K562 (cell line): Measurements from ENCODE around the gene KEL.

ENCODE experiments used
- CTCF ChIP-seq, 3 experiments: IDR thresholded peaks in 2 of 3; conservative IDR thresholded peaks in 1 of 3; 2 replicates each; pipeline ENCODE4 v1.5.1; 2011 to 2012; ENCODE audit warnings: low read length in 3 of 3, mild to moderate bottlenecking in 3 of 3, control low read depth in 2 of 3, improper control_type of control experiment in 1 of 3, inconsistent platforms in 1 of 3, low read depth in 1 of 3, mixed read lengths in 1 of 3, moderate library complexity in 1 of 3; ENCODE audit not compliant: insufficient read depth in 2 of 3
- EGR1 ChIP-seq: fragments of 450-650 bp; conservative IDR thresholded peaks from 2 replicates; pipeline ENCODE4 v1.6.1; 2017; ENCODE audit warnings: mild to moderate bottlenecking
- MEF2A ChIP-seq: IDR thresholded peaks from 2 replicates; pipeline ENCODE4 v1.6.1; 2011; ENCODE audit warnings: low read depth, mild to moderate bottlenecking, low read length, moderate library complexity; ENCODE audit not compliant: control insufficient read depth
- REST ChIP-seq, 2 experiments: fragments of 450-650 bp; formaldehyde crosslinking in 1 of 2; IDR thresholded peaks; 2 replicates each; pipeline versions ENCODE4 v1.4.0 to v1.6.1; 2014 to 2020; ENCODE audit warnings: mild to moderate bottlenecking in 2 of 2, borderline replicate concordance in 1 of 2, low read depth in 1 of 2
- SP1 ChIP-seq: sonication (generic); formaldehyde crosslinking; IDR thresholded peaks from 2 replicates; pipeline ENCODE4 v1.8.1; 2022; ENCODE audit warnings: mild to moderate bottlenecking, missing genetic modification reagents
- ZNF143 ChIP-seq: sonication (generic); formaldehyde crosslinking; IDR thresholded peaks from 2 replicates; pipeline ENCODE4 v1.9.0; 2022; ENCODE audit warnings: mild to moderate bottlenecking, missing genetic modification reagents
- ZNF740 ChIP-seq, 3 experiments: fragments of 200-800 bp in 1 of 3; sonication (Bioruptor generic) in 1 of 3; sonication (generic) in 1 of 3; formaldehyde crosslinking in 1 of 3; IDR thresholded peaks; 2 replicates each; pipeline versions ENCODE4 v1.6.1 to v1.8.0; 2016 to 2022; ENCODE audit warnings: mild to moderate bottlenecking in 2 of 3, missing compliant biosample characterization in 2 of 3, missing genetic modification characterization in 2 of 3, missing genetic modification reagents in 1 of 3

- TF ChIP-seq MEF2A, result no peak
- no peak for TF ChIP-seq CTCF (IDR thresholded peaks at IDR 0.05 in 2 of 3, conservative IDR thresholded peaks at IDR 0.05 in 1 of 3; ENCODE audit: insufficient read depth in 2 of 3, low read depth in 1 of 3, low read length in 3 of 3)
- TF ChIP-seq ZNF143 (CRISPR knock-in tag), result no peak
- no peak for TF ChIP-seq ZNF740 (CRISPR knock-in tag; IDR thresholded peaks at IDR 0.05)
- no peak for TF ChIP-seq ZNF740 (tag; IDR thresholded peaks at IDR 0.05)
- TF ChIP-seq EGR1, result no peak
- no peak for TF ChIP-seq REST (IDR thresholded peaks at IDR 0.05; ENCODE audit: borderline replicate concordance)
- no peak for TF ChIP-seq REST (CRISPR knock-in tag; IDR thresholded peaks at IDR 0.05; ENCODE audit: low read depth)
- TF ChIP-seq SP1 (CRISPR knock-in tag), result no peak
These were observed 7.4 kb downstream of the KEL start for GRCh38 chr7:142954680-142955268.
